ENCODE measurements around the gene C1QB. TPM values are rescaled to one million over a fixed set of nuclear protein-coding genes. Genes with fewer than 3 reads are reported as not detected.

C1QB gene
- total and polyA plus RNA-seq, 4 donors: 39.6 to 702 (median 431) TPM

- Histone ChIP-seq H3K36me3 (ENCODE audit: control insufficient read depth in 4 of 4, insufficient read depth in 4 of 4, low read length in 4 of 4) (no peaks in the 10 kb centered on the region), H3K9me3 (ENCODE audit: control insufficient read depth in 4 of 4, insufficient read depth in 3 of 4, low read length in 3 of 4) (no peaks in the 10 kb centered on the region), H3K27ac (ENCODE audit: low read depth in 1 of 2, low read length in 1 of 2) (no peak overlapping the region), H3K27me3 (ENCODE audit: control insufficient read depth in 3 of 3, insufficient read depth in 3 of 3, low read length in 2 of 3) (no peaks in the 10 kb centered on the region), H3K4me3 (no peak overlapping the region), H3K9ac (ENCODE audit: insufficient read depth in 1 of 2, low read length in 2 of 2) (no peak overlapping the region), H3K4me1 (ENCODE audit: control insufficient read depth in 5 of 5, insufficient read depth in 5 of 5, low read length in 5 of 5) (peaks cover 0 to 24% (median 5%) of the 10 kb centered on the region in 5 donors)
- ATAC-seq (ENCODE audit: insufficient read depth, low FRiP score) (no peak), DNase-seq (no peak)
- TF ChIP-seq, protein P1, sequence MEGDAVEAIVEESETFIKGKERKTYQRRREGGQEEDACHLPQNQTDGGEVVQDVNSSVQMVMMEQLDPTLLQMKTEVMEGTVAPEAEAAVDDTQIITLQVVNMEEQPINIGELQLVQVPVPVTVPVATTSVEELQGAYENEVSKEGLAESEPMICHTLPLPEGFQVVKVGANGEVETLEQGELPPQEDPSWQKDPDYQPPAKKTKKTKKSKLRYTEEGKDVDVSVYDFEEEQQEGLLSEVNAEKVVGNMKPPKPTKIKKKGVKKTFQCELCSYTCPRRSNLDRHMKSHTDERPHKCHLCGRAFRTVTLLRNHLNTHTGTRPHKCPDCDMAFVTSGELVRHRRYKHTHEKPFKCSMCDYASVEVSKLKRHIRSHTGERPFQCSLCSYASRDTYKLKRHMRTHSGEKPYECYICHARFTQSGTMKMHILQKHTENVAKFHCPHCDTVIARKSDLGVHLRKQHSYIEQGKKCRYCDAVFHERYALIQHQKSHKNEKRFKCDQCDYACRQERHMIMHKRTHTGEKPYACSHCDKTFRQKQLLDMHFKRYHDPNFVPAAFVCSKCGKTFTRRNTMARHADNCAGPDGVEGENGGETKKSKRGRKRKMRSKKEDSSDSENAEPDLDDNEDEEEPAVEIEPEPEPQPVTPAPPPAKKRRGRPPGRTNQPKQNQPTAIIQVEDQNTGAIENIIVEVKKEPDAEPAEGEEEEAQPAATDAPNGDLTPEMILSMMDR (IDR thresholded peaks at IDR 0.05; ENCODE audit: control extremely low read depth, extremely low read depth): no peak
- 80 to 83% methylated on average over 3 of the region's 3 CpGs for WGBS, 2 donors
These were observed 56.2 kb downstream of the C1QB start for GRCh38 chr1:22709227-22709626.

DNA sequence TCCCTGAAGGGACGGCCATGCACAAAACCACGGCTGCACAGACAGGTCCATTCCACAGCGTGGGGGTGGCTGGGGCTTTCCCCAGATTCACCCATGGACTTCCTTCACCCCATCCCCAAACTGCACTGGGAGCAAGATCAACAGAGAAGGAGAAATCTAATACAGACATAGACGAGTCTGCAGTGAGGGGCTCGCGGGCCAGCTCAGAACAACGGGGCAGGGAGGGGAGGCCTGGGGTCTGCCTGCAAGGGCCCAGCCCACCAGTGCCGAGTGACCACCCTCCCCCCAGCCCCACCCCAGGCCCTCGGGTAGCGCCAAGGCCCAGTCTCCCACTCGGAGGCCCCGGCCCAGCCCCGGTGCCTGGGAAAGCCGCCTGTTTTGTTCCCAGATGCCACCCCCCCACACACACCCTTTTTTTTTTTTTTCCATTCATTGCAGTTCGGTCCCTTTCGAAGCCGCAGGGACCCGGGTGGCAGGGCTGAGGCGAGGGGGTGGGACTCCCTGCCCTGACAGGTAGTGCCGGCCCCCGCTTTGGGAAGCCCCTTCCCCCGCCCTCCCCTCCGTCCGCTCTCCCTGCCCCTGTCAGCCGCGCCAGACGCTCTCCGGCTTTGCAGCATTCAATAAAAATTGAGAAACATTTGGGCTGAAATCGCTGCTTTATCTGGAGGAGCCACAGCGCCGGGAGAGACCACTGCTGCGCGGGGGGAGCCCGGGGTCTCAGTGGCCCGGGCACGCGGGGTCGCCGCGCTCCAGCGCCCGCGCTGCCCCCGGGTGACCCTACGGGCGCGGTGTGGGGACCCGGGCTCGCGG lies 57.1 kb downstream of the C1QB start:
- Histone ChIP-seq H3K4me1 (ENCODE audit: control insufficient read depth in 5 of 5, insufficient read depth in 5 of 5, low read length in 5 of 5) (peaks cover 0 to 24% (median 5%) of the 10 kb centered on the region in 5 donors), H3K27ac (ENCODE audit: low read depth in 1 of 2, low read length in 1 of 2) (no peak overlapping the region), H3K36me3 (ENCODE audit: control insufficient read depth in 4 of 4, insufficient read depth in 4 of 4, low read length in 4 of 4) (peaks cover 0 to 3% (median 0%) of the 10 kb centered on the region in 4 donors), H3K9ac (ENCODE audit: insufficient read depth in 1 of 2, low read length in 2 of 2) (no peak overlapping the region), H3K27me3 (ENCODE audit: control insufficient read depth in 3 of 3, insufficient read depth in 3 of 3, low read length in 2 of 3) (no peaks in the 10 kb centered on the region), H3K9me3 (ENCODE audit: control insufficient read depth in 4 of 4, insufficient read depth in 3 of 4, low read length in 3 of 4) (no peaks in the 10 kb centered on the region), H3K4me3 (no peak overlapping the region)
- ATAC-seq (ENCODE audit: insufficient read depth, low FRiP score): peak; percentile 23
- WGBS, 2 donors: 4 to 6% methylated on average over 40 to 50 of the region's 50 CpGs
- TF ChIP-seq, protein P1 (IDR thresholded peaks at IDR 0.05; ENCODE audit: control extremely low read depth, extremely low read depth): no peak
- peak; percentile 82 to 90 (median 85) for DNase-seq

DNA sequence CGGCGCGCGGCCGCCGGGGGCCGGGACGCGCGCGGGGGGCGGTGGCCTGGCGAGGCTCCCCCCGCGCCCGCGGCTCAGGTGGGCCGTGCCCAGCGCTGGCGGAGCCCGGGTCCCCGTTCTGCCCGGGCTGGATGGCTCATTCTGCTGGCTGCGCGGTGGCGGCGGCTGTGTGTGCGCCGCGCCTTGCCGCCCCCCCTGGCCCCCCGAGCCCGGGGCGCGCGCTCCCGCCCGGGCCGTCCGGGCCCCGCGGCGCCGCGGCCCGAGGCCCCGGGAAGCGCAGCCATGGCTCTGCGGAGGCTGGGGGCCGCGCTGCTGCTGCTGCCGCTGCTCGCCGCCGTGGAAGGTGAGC lies 57.6 kb downstream of the C1QB start, which contains the start of gene EPHB2:
Gene EPHB2 (plus strand): TSS at position 139 of the 349 bp plus-strand sequence. CDS start 144 bp downstream, at position 283.
- ATAC-seq (ENCODE audit: insufficient read depth, low FRiP score) (peak; percentile 62), DNase-seq (peak in 2 of 3 donors; percentile 69)
- WGBS, 2 donors: 0 to 1% methylated on average over 5 to 55 of the region's 55 CpGs
- Histone ChIP-seq H3K36me3 (ENCODE audit: control insufficient read depth in 4 of 4, insufficient read depth in 4 of 4, low read length in 4 of 4) (peaks cover 0 to 3% (median 0%) of the 10 kb centered on the region in 4 donors), H3K9ac (ENCODE audit: insufficient read depth in 1 of 2, low read length in 2 of 2) (no peak within 1 kb of the TSS), H3K4me1 (ENCODE audit: control insufficient read depth in 5 of 5, insufficient read depth in 5 of 5, low read length in 5 of 5) (peaks cover 0 to 24% (median 5%) of the 10 kb centered on the region in 5 donors), H3K9me3 (ENCODE audit: control insufficient read depth in 4 of 4, insufficient read depth in 3 of 4, low read length in 3 of 4) (no peaks in the 10 kb centered on the region), H3K4me3 (peak within 1 kb of the TSS; percentile 30), H3K27me3 (ENCODE audit: control insufficient read depth in 3 of 3, insufficient read depth in 3 of 3, low read length in 2 of 3) (no peaks in the 10 kb centered on the region), H3K27ac (ENCODE audit: low read depth in 1 of 2, low read length in 1 of 2) (no peak within 1 kb of the TSS)
- TF ChIP-seq, protein P1 (IDR thresholded peaks at IDR 0.05; ENCODE audit: control extremely low read depth, extremely low read depth): no peak

Measured in lung (tissue), 12 donors.